ENCODE measurements around the gene TBCCD1. TPM values are rescaled to one million over a fixed set of nuclear protein-coding genes. Genes with fewer than 3 reads are reported as not detected.

The TBCCD1 gene
- total RNA-seq, 1 donor from 2014 or later = 19.5 TPM

DNA sequence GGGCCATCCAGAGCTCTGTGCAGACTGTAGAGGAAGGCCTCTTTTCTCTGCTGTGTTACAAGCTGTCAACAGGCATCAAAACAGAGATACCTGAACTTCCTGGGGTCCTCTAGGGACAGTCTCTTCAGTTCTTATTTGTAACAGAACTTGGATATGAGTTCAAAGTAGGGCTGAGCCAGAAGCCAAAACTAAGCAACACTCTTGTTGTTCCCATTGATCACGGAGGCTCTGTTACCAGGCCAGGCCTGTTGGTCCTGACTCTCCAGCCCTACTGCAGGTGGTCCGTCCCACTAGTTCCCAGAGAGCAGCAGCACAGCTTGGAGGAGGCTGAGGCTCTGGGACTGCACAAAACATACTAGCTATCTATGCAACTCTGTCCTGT is 32.6 kb upstream of the TBCCD1 start:
- TF ChIP-seq, protein P1, sequence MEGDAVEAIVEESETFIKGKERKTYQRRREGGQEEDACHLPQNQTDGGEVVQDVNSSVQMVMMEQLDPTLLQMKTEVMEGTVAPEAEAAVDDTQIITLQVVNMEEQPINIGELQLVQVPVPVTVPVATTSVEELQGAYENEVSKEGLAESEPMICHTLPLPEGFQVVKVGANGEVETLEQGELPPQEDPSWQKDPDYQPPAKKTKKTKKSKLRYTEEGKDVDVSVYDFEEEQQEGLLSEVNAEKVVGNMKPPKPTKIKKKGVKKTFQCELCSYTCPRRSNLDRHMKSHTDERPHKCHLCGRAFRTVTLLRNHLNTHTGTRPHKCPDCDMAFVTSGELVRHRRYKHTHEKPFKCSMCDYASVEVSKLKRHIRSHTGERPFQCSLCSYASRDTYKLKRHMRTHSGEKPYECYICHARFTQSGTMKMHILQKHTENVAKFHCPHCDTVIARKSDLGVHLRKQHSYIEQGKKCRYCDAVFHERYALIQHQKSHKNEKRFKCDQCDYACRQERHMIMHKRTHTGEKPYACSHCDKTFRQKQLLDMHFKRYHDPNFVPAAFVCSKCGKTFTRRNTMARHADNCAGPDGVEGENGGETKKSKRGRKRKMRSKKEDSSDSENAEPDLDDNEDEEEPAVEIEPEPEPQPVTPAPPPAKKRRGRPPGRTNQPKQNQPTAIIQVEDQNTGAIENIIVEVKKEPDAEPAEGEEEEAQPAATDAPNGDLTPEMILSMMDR (IDR thresholded peaks at IDR 0.05; ENCODE audit: unreplicated experiment) = no peak
- H3K9me3 Mint-ChIP-seq (ENCODE audit: unreplicated experiment) = no peaks in the 10 kb centered on the region
- DNase-seq (ENCODE audit: low spot score) = no peak
- H3K4me3 Mint-ChIP-seq (ENCODE audit: unreplicated experiment) = no peak overlapping the region
- H3K36me3 Mint-ChIP-seq (ENCODE audit: low read depth, unreplicated experiment) = no peaks in the 10 kb centered on the region
- H3K27me3 Mint-ChIP-seq (ENCODE audit: unreplicated experiment) = peaks cover 6% of the 10 kb centered on the region
- peaks cover 7% of the 10 kb centered on the region for H3K4me1 Mint-ChIP-seq (ENCODE audit: unreplicated experiment)
- H3K27ac Mint-ChIP-seq (ENCODE audit: unreplicated experiment) = no peak overlapping the region

DNA sequence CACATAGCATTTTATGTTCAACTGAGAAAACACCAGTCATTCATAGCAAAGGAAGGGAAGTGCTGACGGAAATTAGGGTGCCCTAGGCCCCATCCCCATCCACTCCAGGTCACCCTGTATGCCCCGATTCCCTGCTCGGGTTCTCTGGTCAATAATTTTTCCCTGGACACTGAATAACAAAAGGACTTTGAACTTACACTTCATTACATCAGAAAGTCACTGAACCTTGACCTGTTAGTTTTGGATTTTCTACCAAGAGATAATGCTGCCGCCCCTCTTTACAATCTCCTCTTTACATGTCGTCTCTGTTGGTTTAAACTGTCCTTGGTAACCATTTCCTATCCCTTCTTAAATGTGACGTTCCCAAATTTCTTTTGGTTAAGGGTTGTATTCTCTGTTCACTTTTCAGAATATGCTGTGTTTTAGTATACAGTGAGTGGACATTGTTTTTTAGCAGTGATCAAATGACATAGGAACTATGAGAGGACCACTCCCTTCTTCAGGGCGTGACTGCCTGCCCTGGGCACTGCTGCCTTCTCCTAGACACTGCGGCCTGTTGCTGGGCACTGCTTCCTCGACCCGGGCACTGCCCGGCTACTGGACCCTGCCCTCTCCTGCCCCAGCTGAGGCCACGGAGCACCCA is 32.1 kb upstream of the TBCCD1 start:
- H3K4me3 Mint-ChIP-seq (ENCODE audit: unreplicated experiment) = no peak overlapping the region
- H3K9me3 Mint-ChIP-seq (ENCODE audit: unreplicated experiment) = no peaks in the 10 kb centered on the region
- peaks cover 7% of the 10 kb centered on the region for H3K4me1 Mint-ChIP-seq (ENCODE audit: unreplicated experiment)
- H3K36me3 Mint-ChIP-seq (ENCODE audit: low read depth, unreplicated experiment) = no peaks in the 10 kb centered on the region
- no peak for DNase-seq (ENCODE audit: low spot score)
- TF ChIP-seq, protein P1 (IDR thresholded peaks at IDR 0.05; ENCODE audit: unreplicated experiment) = no peak
- H3K27ac Mint-ChIP-seq (ENCODE audit: unreplicated experiment) = no peak overlapping the region
- H3K27me3 Mint-ChIP-seq (ENCODE audit: unreplicated experiment) = peaks cover 6% of the 10 kb centered on the region

DNA sequence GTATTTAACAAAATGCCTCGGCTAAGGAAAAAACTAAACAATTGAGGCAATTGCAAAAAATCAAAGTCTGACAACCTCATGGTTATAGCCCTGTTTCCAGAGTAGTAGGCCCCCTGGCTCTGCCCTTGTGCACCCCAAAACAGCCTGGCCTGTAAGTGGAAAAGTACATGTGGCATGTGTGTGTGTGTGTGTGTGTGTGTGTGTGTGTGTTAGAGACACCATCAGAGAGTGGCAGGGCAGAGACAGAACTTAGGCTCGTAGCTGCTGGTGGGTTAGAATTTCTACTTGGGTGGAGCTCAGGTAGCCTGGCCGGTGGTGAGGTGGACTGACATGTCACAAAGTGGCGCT is 31.6 kb upstream of the TBCCD1 start:
- no peak overlapping the region for H3K4me3 Mint-ChIP-seq (ENCODE audit: unreplicated experiment)
- TF ChIP-seq, protein P1 (IDR thresholded peaks at IDR 0.05; ENCODE audit: unreplicated experiment) = no peak
- peaks cover 7% of the 10 kb centered on the region for H3K4me1 Mint-ChIP-seq (ENCODE audit: unreplicated experiment)
- H3K9me3 Mint-ChIP-seq (ENCODE audit: unreplicated experiment) = no peaks in the 10 kb centered on the region
- DNase-seq (ENCODE audit: low spot score) = no peak
- peaks cover 6% of the 10 kb centered on the region for H3K27me3 Mint-ChIP-seq (ENCODE audit: unreplicated experiment)
- no peak overlapping the region for H3K27ac Mint-ChIP-seq (ENCODE audit: unreplicated experiment)
- H3K36me3 Mint-ChIP-seq (ENCODE audit: low read depth, unreplicated experiment) = no peaks in the 10 kb centered on the region

DNA sequence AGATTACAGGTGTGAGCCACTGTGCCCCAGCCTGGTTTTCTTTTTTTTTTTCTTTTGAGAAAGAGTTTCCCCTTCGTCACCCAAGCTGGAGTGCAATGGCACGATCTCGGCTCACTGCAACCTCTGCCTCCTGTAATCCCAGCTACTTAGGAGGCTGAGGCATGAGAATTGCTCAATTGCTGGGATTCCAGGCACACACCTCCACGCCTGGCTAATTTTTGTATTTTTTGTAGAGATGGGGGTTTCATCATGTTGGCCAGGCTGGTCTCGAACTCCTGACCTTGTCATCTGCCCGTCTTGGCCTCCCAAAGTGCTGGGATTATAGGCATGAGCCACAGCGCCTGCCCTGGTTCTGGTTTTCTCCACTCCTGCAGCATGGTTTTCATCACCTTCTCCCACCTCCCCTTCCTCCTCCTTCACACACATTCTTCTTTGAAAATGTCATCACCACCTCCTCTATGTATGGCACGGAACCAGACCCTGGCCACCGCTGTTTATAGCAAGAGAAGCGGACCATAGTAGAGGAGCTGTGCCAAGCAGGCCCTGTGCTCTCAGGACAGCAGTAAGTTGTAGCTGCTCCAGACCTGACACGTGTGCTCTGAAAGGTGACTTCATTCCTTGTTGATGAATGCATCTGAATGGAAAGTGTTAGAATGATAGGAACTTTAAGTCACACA is 31.1 kb upstream of the TBCCD1 start:
- TF ChIP-seq, protein P1 (IDR thresholded peaks at IDR 0.05; ENCODE audit: unreplicated experiment) = no peak
- DNase-seq (ENCODE audit: low spot score) = no peak
- H3K36me3 Mint-ChIP-seq (ENCODE audit: low read depth, unreplicated experiment) = no peaks in the 10 kb centered on the region
- H3K4me3 Mint-ChIP-seq (ENCODE audit: unreplicated experiment) = no peak overlapping the region
- H3K4me1 Mint-ChIP-seq (ENCODE audit: unreplicated experiment) = peaks cover 6% of the 10 kb centered on the region
- H3K27me3 Mint-ChIP-seq (ENCODE audit: unreplicated experiment) = peaks cover 6% of the 10 kb centered on the region
- no peak overlapping the region for H3K27ac Mint-ChIP-seq (ENCODE audit: unreplicated experiment)
- no peaks in the 10 kb centered on the region for H3K9me3 Mint-ChIP-seq (ENCODE audit: unreplicated experiment)

DNA sequence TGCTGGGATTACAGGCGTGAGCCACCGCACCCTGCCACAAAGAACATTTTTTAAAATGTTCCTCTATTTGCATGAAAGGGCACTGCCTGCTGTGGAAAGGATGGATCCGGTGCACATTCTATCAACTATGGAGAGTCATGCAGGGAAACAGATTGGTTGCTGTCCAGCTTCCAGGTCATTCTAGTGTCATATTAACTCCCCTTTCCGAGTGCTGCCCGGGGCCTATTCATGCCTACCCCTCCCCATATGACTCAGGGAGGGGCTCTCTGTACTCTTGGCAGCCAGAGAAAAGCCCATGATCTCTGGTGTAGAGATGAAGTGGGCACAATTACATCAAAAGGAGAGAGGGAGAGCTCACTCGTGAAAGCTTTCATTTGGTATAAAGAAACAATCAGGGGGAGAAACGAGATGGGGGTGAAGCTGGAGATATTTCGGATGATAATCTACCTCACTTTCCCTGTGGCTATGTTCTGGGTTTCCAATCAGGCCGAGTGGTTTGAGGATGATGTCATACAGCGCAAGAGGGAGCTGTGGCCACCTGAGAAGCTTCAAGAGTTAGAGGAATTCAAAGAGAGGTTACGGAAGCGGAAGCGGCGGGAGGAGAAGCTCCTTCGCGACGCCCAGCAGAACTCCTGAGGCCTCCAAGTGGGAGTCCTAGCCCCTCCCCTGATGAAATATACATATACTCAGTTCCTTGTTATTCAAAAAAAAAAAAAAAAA is 29.6 kb upstream of the TBCCD1 start:
- Mint-ChIP-seq H3K4me3 (ENCODE audit: unreplicated experiment) (no peak overlapping the region), H3K9me3 (ENCODE audit: unreplicated experiment) (no peaks in the 10 kb centered on the region), H3K36me3 (ENCODE audit: low read depth, unreplicated experiment) (no peaks in the 10 kb centered on the region), H3K27ac (ENCODE audit: unreplicated experiment) (no peak overlapping the region), H3K4me1 (ENCODE audit: unreplicated experiment) (peaks cover 3% of the 10 kb centered on the region), H3K27me3 (ENCODE audit: unreplicated experiment) (peaks cover 6% of the 10 kb centered on the region)
- TF ChIP-seq, protein P1 (IDR thresholded peaks at IDR 0.05; ENCODE audit: unreplicated experiment) = no peak
- DNase-seq (ENCODE audit: low spot score) = no peak

All from endothelial cell (in vitro differentiated cells).